HG02642 (cell line): ENCODE data around the gene ZNF44.
A peak's percentile ranks its signal among the peaks of the same experiment; 100 is the strongest.
"Not testable (repeated sequence)": the region's sequence is repeated elsewhere in the genome, so short reads cannot be mapped to it uniquely, and the experiment has no call there.

Experiments
- ATAC-seq: cut with Tn5 transposase; IDR thresholded peaks from one replicate; pipeline ENCODE4 v1.9.1; 2021; ENCODE audit warnings: mild to moderate bottlenecking; ENCODE audit not compliant: unreplicated experiment, poor library complexity

Gene ZNF44

DNA sequence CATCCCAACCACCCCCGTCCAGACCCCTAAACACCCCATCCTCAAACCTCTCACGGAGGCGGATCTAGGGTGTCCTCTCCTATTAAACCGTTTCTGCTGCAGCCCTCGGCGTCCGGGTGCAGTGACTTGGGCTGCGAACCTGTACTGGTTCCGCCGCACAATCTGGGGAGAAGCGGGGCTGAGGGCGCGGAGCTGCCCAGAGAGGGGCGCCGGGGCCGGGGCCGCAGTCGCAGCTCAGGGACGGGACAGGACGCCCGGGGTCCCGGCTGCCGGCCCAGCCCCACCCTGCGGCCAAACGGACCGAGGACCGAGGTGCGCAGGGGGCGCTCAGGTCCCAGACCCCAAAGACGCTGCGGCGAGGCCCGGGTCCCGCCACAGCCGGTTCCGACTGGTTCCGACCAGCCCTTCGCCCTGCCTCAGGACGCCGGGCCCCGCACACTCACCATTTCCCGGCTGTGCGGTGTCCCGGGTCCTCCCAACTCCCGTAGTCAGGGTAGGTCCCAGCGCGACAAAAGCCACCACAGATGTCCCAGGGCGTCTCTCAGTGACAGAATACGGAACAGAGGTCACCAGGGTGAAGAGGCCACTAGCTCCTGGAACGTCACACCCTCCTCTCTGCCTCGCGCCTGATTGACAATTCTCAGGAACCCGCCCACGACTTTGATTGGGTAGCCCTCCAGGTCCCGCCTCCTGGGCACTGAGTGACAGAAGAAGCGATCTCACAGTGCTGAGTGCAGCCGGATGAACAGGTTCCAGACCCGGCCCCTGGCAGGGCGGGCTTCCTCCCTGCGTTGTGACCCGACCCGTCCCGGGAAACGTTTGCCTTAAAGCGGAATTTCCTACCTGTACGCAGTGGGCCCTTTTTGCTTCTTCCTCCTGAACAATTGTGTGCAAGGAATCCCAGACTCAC, at the start of gene ZNF44:
ZNF44 (minus strand) TSS at position 635 of the 910 bp plus-strand sequence; CDS start at position 446, 189 bp downstream.
- ATAC-seq: peak; percentile 89

DNA sequence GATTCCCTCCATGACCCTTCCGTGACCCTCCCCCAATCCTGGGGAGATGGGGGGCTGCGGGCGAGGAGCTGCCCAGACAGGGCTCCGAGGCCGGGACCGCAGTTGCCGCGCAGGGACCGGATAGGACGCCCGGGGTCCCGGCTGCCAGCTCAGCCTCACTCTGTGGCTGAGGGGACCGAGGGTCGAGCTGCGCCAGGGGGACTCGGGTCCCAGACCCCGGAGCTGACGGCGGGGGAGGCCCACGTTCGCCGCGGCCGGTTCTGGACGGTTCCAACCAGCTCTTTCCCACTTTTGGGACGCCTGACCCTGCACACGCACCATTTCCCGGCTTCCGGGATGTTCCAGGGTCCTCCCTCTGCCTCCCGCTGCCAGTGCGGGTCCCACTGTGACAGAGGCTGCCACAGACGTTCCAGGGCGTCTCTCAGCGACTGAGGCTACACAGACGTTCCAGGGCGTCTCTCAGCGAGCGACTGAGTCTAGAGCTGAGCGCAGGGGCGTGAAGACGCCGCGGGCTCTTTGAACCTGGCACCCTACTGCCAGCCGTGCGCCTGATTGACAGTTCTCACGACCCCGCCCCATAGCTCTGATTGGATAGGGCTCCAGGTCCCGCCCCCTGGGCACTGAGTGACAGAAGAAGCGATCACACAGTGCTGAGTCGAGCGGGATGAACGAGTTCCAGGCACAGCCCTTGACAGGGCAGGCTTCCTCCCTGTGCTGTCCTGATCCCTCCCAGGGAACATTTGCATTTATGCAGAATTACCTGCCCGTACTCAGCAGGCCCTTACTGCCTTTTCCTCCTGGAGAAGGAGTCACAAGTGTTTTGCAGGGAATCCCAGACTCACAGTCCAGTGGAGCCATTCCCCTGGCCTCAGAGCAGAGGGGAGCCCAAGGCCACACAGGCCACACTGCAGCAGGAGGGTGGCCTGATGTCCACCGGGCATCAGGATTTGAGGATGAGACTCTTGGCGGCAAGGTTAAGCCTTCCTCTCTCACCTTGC, 38.8 kb upstream of the ZNF44 start, which contains the start of gene ZNF563:
ZNF563 (minus strand) TSS at position 472 of the 998 bp plus-strand sequence; CDS start at position 321, 151 bp downstream.
- ATAC-seq: peak; percentile 95

DNA sequence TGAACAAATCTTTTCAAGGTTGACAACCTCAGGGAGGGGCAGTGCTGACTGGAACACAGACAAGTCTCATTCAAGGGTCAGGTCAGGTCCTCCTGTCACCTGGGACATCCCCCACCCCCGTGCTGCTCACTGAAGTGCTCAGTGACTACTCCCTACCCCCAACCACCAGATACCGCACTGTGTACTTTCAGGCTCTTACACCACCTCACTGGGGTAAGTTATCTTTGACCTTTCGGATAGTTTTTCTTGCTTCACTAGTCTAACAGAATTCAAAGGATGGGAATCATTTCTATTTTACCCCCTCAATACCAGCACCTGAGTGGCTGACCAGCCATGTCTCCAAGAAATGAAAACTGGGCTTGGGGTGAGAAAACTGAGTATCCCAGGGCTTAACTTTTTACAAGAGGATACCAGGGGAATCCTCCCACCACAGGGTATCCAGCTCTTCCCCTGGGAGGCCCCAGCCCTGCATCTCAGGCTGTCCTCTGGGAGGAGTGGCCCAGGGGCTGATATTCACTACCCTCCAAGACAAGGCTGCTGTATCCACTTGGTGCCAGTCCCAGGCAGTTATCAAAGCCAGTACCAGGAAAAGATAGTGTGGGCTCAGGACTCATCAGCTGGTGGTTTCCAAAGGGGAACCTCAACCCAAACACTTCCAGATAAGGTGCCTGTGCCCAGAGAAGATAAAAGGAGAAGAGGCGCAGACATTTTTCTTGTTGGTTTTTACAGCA, 36.7 kb upstream of the ZNF44 start:
- no peak for ATAC-seq

GRCh38 chr19:12330340-12330739, 35.7 kb upstream of the ZNF44 start:
- no peak for ATAC-seq

DNA sequence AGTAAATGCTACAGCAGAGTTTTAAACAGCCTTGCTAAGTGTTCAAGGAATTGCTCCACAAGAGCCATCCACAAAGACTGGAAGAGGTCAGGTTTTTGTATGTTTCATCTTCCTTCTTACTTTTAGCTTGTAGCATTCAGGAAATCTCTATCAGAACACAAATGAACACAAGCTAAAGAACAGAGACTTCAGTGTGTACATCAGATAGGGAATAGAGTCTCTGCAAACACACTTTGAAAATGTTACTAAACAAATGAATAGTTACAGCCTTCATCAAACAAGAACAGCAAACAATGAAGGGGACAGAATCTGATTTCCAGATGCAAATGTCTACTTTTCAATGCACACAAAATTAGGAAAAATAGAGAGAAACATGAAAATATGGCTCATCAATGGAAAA, 31.0 kb upstream of the ZNF44 start:
- ATAC-seq: no peak

- ATAC-seq: no peak
Measured at GRCh38 chr19:12318782-12319413, 24.2 kb upstream of the ZNF44 start.

DNA sequence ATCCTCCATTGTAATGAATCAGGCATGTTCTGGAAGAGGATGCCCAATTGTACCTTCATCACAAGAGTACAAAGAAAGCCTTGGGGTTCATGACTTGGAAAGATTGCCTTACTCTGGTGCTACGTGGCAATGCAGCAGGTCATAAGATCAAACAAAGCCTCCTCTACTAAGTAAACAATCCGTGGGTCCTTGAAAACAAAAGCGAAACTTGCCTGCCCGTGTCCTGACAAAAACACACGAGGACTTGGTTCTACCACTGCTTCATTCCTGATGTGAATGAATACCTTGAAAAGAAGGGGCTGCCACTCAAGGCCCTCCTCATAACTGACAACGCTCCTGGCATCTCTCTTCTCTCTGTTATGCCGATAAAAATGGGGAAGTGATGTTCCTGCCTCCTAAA, 19.9 kb upstream of the ZNF44 start:
- no peak for ATAC-seq

DNA sequence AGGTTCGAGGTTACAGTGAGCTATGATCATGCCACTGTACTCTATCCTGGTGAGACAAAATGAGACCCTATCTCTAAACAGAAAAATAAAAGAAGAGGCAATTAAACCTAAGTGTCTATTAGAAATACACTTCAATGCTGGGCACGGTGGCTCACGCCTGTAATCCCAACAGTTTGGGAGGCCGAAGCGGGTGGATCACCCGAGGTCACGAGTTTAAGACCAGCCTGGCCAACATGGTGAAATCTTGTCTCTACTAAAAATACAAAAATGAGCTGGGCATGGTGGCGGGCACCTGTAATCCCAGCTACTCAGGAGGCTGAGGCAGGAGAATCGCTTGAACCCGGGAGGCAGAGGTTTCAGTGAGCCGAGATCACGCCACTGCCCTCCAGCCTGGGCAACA, 14.2 kb upstream of the ZNF44 start:
- not testable (repeated sequence) for ATAC-seq

- ATAC-seq: peak; percentile 2
Measured at GRCh38 chr19:12295191-12295590, 508 bp upstream of the ZNF44 start.

- peak; percentile 54 for ATAC-seq
Measured at GRCh38 chr19:12293777-12294248, 870 bp downstream of the ZNF44 start.

DNA sequence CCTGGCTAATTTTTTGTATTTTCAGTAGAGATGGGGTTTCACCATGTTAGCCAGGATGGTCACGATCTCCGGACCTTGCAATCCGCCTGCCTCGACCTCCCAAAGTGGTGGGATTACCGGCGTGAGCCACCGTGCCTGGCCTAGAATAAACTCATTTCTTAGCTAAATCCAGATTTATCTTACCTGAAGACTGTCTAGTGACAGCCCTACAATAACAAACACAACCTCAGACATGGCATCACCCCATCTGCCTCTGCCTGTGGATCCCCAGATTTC, 5.0 kb downstream of the ZNF44 start:
- ATAC-seq: no peak

GRCh38 chr19:12287958-12288500, 6.7 kb downstream of the ZNF44 start:
- ATAC-seq: no peak

DNA sequence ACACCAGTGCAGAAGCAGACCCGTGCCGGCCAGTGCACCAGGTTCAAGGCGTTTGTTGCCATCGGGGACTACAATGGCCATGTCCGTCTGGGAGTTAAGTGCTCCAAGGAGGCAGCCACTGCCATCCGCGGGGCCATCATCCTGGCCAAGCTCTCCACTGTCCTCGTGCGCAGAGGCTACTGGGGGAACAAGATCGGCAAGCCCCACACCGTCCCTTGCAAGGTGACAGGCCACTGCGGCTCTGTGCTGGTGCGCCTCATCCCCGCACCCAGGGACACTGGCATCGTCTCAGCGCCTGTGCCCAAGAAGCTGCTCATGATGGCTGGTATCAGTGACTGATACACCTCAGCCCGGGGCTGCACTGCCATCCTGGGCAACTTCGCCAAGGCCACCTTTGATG, 10.1 kb downstream of the ZNF44 start:
- no peak for ATAC-seq

GRCh38 chr19:12284226-12284625, 10.5 kb downstream of the ZNF44 start:
- ATAC-seq: no peak

- no peak for ATAC-seq
Measured at GRCh38 chr19:12278713-12279112, 16.0 kb downstream of the ZNF44 start.

GRCh38 chr19:12272980-12273901, 21.4 kb downstream of the ZNF44 start:
- ATAC-seq: no peak

DNA sequence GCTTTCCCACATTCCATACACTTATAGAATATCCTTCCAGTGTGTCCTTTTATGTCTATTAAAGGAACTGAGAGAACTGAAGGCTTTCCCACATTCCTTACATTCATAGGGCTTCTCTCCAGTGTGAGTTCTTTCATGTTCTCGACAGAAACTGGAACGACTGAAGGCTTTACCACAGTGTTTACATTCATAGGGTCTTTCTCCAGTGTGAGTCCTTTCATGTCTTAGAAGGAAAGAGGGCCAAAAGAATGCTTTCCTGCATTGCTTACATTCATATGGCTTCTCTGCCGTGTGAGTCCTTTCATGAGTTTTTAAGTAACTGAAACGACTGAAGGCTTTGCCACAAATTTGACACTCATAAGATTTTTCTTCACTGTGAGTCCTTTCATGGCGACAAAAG, 22.3 kb downstream of the ZNF44 start:
- ATAC-seq: no peak

DNA sequence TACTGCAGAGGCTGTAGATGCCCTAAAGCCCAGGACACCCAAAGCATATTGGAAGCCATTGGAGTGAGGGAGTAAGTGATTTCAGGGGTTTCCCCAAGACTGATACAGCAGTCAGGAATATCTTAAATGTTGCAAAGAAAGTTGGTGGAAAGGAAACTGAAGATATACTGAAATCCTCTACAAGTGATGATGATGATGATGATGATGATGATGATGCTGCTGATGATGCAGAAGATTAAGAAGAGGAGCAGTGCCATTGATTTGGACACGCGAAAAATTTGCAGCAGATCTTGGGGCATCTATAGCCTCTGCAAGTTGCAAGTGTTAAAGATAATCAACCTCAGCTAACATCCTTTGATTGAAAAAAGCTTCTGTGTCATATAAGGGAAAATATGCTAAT, 23.8 kb downstream of the ZNF44 start:
- ATAC-seq: no peak
